ENCODE measurements around the gene MTUS2. TPM values are rescaled to one million over a fixed set of nuclear protein-coding genes. Genes with fewer than 3 reads are reported as not detected.

Gene MTUS2
- total and polyA plus RNA-seq, 2 of the 8 experiments (the other 6 are each of a cell fraction or from before 2014, with no cell fraction given) = 0.18 to 0.80 TPM

DNA sequence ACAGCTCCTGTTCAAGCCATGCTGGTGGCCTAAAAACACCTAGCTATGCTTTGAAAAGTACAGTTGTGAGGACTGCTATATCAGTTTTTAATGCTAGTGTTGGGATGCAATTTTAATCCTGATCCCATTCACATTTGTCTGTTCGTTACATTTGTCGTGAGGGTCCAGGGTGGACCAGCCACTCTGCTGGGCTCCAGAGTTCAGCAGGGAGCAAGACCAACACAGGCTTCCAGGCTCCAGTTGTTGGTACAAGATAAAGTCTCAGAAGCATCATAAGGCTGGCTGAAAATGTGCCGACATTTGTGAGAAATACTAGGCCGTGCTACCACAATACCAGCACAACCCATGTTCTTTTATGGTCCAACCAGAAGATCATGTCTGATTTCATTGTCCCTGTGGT lies 564.7 kb downstream of the MTUS2 start:
- Histone ChIP-seq H2AK5ac (ENCODE audit: low read depth, low read length) (no peak overlapping the region), H3K56ac (replicated peaks; ENCODE audit: insufficient read length, low read depth, low read length) (no peak overlapping the region), H2BK12ac (ENCODE audit: low read depth, low read length) (no peak overlapping the region), H3K18ac (ENCODE audit: extremely low read depth, low read length) (no peak overlapping the region), H3K4me3 (ENCODE audit: extremely low read depth in 1 of 4, insufficient read depth in 2 of 4, low read depth in 3 of 4, low read length in 4 of 4) (no peak overlapping the region), H4K91ac (replicated peaks; ENCODE audit: insufficient read length, low read length) (no peak overlapping the region), H2BK15ac (ENCODE audit: low read length) (no peak overlapping the region), H3K4me1 (replicated peaks in 1 of 4; ENCODE audit: control insufficient read depth in 3 of 4, insufficient read depth in 4 of 4, low read length in 3 of 4) (no peaks in the 10 kb centered on the region), H3K4ac (replicated peaks; ENCODE audit: insufficient read length, low read depth, low read length) (no peak overlapping the region), H3K9ac (replicated peaks in 1 of 4; ENCODE audit: extremely low read depth in 1 of 4, low read depth in 3 of 4, low read length in 3 of 4) (no peak overlapping the region), H4K5ac (ENCODE audit: insufficient read length, low read depth, low read length) (no peak overlapping the region), H3K23me2 (ENCODE audit: low read depth, low read length) (no peaks in the 10 kb centered on the region), H2BK20ac (ENCODE audit: low read length) (no peak overlapping the region), H2BK120ac (replicated peaks; ENCODE audit: low read depth, low read length) (no peak overlapping the region), H3K79me1 (ENCODE audit: low read depth, low read length) (no peaks in the 10 kb centered on the region), H4K20me1 (replicated peaks in 1 of 2; ENCODE audit: control insufficient read depth in 1 of 2, insufficient read depth in 2 of 2, low read length in 2 of 2) (no peaks in the 10 kb centered on the region), H3K27ac (ENCODE audit: low read depth, low read length) (no peak overlapping the region), H3K36me3 (ENCODE audit: control insufficient read depth in 2 of 4, insufficient read depth in 4 of 4, low read length in 3 of 4) (no peaks in the 10 kb centered on the region), H3K4me2 (ENCODE audit: insufficient read depth in 1 of 2, low read depth in 2 of 2, low read length in 2 of 2) (no peak overlapping the region), H3K23ac (ENCODE audit: insufficient read length) (no peak overlapping the region), H3K9me3 (ENCODE audit: insufficient read depth in 2 of 2, low read depth in 1 of 2, low read length in 1 of 2) (no peaks in the 10 kb centered on the region), H3K27me3 (replicated peaks in 1 of 4; ENCODE audit: control insufficient read depth in 3 of 4, extremely low read depth in 1 of 4, insufficient read depth in 3 of 4, low read length in 3 of 4) (no peaks in the 10 kb centered on the region; a peak in 1 of 7 replicates), H4K8ac (ENCODE audit: extremely low read depth, insufficient read depth, low read length) (no peak overlapping the region), H3K14ac (ENCODE audit: insufficient read length) (no peak overlapping the region), H3K79me2 (ENCODE audit: control insufficient read depth in 1 of 2, insufficient read depth in 2 of 2, low read length in 2 of 2) (no peaks in the 10 kb centered on the region), H2AFZ (ENCODE audit: low read length) (no peak overlapping the region), H2BK5ac (ENCODE audit: low read depth, low read length) (no peak overlapping the region)
- POLR2A ChIA-PET (ENCODE audit: partially characterized antibody) = no interaction called here
- 82% methylated on average over 4 of the region's 4 CpGs; no CpG with 5 or more reads in 1 of the 2 experiments for whole genome bisulfite sequencing, 2 experiments (ENCODE audit: extremely low coverage in 1 of 2, insufficient coverage in 1 of 2, insufficient read length in 1 of 2, insufficient replicate concordance in 2 of 2, low coverage in 1 of 2, low lambda C conversion rate in 2 of 2, missing lambda C conversion rate in 1 of 2)
- CTCF ChIA-PET (ENCODE audit: partially characterized antibody) = no interaction called here
- FAIRE-seq (no peak), DNase-seq (ENCODE audit: low read depth in 1 of 2, low spot score in 2 of 2) (no peak)
- no peak for TF ChIP-seq CHD1 (IDR thresholded peaks at IDR 0.05; ENCODE audit: low read depth, low read length)
- TF ChIP-seq FOSL1 (IDR thresholded peaks at IDR 0.05; ENCODE audit: insufficient read depth, low read depth, low read length) = no peak
- TF ChIP-seq RNF2 (IDR thresholded peaks at IDR 0.05; ENCODE audit: borderline replicate concordance, low read depth, low read length, missing control alignments, poor library complexity, severe bottlenecking) = no peak
- no peak for TF ChIP-seq EGR1 (IDR thresholded peaks at IDR 0.05; ENCODE audit: borderline replicate concordance, low read depth, low read length)
- TF ChIP-seq TBP (IDR thresholded peaks at IDR 0.05; ENCODE audit: low read depth, low read length) = no peak
- TF ChIP-seq, protein P1, sequence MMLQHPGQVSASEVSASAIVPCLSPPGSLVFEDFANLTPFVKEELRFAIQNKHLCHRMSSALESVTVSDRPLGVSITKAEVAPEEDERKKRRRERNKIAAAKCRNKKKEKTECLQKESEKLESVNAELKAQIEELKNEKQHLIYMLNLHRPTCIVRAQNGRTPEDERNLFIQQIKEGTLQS (IDR thresholded peaks at IDR 0.05; ENCODE audit: insufficient read depth, low read depth, low read length) = no peak
- no peak for TF ChIP-seq NANOG (IDR thresholded peaks at IDR 0.05; ENCODE audit: insufficient read depth, low read depth, low read length, poor library complexity, severe bottlenecking)
- no peak for TF ChIP-seq BACH1 (IDR thresholded peaks at IDR 0.05; ENCODE audit: low read length)
- TF ChIP-seq GABPA (IDR thresholded peaks at IDR 0.05; ENCODE audit: borderline replicate concordance, insufficient read depth, low read length) = no peak
- TF ChIP-seq POLR2AphosphoS5 (IDR thresholded peaks at IDR 0.05; ENCODE audit: low read depth, low read length) = no peak
- no peak for TF ChIP-seq RXRA (IDR thresholded peaks at IDR 0.05; ENCODE audit: insufficient read depth, low read depth, low read length)
- no peak for TF ChIP-seq RFX5 (IDR thresholded peaks at IDR 0.05; ENCODE audit: borderline replicate concordance, low read depth, low read length)
- TF ChIP-seq HDAC6 (IDR thresholded peaks at IDR 0.05; ENCODE audit: low read depth, low read length) = no peak
- TF ChIP-seq KDM5A (IDR thresholded peaks at IDR 0.05; ENCODE audit: low read length) = no peak
- TF ChIP-seq ASH2L (IDR thresholded peaks at IDR 0.05; ENCODE audit: low read length) = no peak
